Measurements from ENCODE around the gene PPIF.

- TF ChIP-seq CTCF (IDR thresholded peaks at IDR 0.05; ENCODE audit: insufficient read depth, low read length) (no peak), POLR2AphosphoS5 (IDR thresholded peaks at IDR 0.05; ENCODE audit: low read depth) (no peak)
Observed at GRCh38 chr10:79342295-79342761, 4.9 kb upstream of the PPIF start.

Data from HL-60 (cell line).